Panc1 (cell line): ENCODE data around the gene GPR83.
"Not testable (repeated sequence)": the region's sequence is repeated elsewhere in the genome, so short reads cannot be mapped to it uniquely, and the experiment has no call there.

ENCODE experiments used
- POLR2AphosphoS5 ChIP-seq: IDR thresholded peaks from 2 replicates; pipeline ENCODE4 v1.6.1; 2012; ENCODE audit warnings: mild to moderate bottlenecking, low read depth, low read length, moderate library complexity
- SIN3A ChIP-seq: IDR thresholded peaks from 2 replicates; pipeline ENCODE4 v1.6.1; 2012; ENCODE audit warnings: low read depth, mild to moderate bottlenecking, low read length, moderate library complexity, borderline replicate concordance; ENCODE audit not compliant: insufficient read depth
- TCF7L2 ChIP-seq: IDR thresholded peaks from 2 replicates; pipeline ENCODE4 v1.6.1; 2011; ENCODE audit warnings: mild to moderate bottlenecking, low read depth, low read length, inconsistent platforms
- TF ChIP-seq, protein P1 (sequence below), 2 experiments: IDR thresholded peaks; 2 replicates each; pipeline ENCODE4 v1.6.1; 2011 to 2012; ENCODE audit warnings: low read depth in 2 of 2, control low read depth in 1 of 2, low read length in 1 of 2, mild to moderate bottlenecking in 1 of 2, moderate library complexity in 1 of 2; ENCODE audit not compliant: insufficient read depth in 1 of 2
- TF ChIP-seq, protein P2 (sequence below): fragments of 450-650 bp; IDR thresholded peaks from 2 replicates; pipeline ENCODE4 v1.5.1; 2017; ENCODE audit warnings: mild to moderate bottlenecking

DNA sequence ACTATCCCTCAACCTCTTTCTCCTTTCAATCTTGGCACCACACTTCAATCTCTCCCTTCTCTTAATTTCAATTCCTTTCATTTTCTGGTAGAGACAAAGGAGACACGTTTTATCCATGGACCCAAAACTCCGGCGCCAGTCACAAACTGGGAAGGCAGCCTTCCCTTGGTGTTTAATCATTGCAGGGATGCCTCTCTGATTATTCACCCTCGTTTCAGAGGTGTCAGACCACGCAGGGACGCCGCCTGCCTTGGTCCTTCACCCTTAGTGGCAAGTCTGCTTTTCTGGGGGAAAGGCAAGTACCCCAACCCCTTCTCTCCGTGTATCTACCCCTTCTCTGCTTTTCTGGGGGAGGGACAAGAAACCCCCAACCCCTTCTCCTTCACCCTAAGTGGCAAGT lies 54.9 kb downstream of the GPR83 start:
- TF ChIP-seq SIN3A, TCF7L2, POLR2AphosphoS5: not testable (repeated sequence)
- TF ChIP-seq, protein P1, sequence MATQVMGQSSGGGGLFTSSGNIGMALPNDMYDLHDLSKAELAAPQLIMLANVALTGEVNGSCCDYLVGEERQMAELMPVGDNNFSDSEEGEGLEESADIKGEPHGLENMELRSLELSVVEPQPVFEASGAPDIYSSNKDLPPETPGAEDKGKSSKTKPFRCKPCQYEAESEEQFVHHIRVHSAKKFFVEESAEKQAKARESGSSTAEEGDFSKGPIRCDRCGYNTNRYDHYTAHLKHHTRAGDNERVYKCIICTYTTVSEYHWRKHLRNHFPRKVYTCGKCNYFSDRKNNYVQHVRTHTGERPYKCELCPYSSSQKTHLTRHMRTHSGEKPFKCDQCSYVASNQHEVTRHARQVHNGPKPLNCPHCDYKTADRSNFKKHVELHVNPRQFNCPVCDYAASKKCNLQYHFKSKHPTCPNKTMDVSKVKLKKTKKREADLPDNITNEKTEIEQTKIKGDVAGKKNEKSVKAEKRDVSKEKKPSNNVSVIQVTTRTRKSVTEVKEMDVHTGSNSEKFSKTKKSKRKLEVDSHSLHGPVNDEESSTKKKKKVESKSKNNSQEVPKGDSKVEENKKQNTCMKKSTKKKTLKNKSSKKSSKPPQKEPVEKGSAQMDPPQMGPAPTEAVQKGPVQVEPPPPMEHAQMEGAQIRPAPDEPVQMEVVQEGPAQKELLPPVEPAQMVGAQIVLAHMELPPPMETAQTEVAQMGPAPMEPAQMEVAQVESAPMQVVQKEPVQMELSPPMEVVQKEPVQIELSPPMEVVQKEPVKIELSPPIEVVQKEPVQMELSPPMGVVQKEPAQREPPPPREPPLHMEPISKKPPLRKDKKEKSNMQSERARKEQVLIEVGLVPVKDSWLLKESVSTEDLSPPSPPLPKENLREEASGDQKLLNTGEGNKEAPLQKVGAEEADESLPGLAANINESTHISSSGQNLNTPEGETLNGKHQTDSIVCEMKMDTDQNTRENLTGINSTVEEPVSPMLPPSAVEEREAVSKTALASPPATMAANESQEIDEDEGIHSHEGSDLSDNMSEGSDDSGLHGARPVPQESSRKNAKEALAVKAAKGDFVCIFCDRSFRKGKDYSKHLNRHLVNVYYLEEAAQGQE (IDR thresholded peaks at IDR 0.05; ENCODE audit: insufficient read depth in 1 of 2, low read depth in 2 of 2, low read length in 1 of 2), result not testable (repeated sequence)
- TF ChIP-seq, protein P2, sequence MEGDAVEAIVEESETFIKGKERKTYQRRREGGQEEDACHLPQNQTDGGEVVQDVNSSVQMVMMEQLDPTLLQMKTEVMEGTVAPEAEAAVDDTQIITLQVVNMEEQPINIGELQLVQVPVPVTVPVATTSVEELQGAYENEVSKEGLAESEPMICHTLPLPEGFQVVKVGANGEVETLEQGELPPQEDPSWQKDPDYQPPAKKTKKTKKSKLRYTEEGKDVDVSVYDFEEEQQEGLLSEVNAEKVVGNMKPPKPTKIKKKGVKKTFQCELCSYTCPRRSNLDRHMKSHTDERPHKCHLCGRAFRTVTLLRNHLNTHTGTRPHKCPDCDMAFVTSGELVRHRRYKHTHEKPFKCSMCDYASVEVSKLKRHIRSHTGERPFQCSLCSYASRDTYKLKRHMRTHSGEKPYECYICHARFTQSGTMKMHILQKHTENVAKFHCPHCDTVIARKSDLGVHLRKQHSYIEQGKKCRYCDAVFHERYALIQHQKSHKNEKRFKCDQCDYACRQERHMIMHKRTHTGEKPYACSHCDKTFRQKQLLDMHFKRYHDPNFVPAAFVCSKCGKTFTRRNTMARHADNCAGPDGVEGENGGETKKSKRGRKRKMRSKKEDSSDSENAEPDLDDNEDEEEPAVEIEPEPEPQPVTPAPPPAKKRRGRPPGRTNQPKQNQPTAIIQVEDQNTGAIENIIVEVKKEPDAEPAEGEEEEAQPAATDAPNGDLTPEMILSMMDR, result not testable (repeated sequence)
